Measurements from ENCODE around the gene MCRS1. TPM values are rescaled to one million over a fixed set of nuclear protein-coding genes. Genes with fewer than 3 reads are reported as not detected.
A peak's percentile ranks its signal among the peaks of the same experiment; 100 is the strongest.

The MCRS1 gene
- total RNA-seq, 1 experiment from 2014 or later: 103 TPM

DNA sequence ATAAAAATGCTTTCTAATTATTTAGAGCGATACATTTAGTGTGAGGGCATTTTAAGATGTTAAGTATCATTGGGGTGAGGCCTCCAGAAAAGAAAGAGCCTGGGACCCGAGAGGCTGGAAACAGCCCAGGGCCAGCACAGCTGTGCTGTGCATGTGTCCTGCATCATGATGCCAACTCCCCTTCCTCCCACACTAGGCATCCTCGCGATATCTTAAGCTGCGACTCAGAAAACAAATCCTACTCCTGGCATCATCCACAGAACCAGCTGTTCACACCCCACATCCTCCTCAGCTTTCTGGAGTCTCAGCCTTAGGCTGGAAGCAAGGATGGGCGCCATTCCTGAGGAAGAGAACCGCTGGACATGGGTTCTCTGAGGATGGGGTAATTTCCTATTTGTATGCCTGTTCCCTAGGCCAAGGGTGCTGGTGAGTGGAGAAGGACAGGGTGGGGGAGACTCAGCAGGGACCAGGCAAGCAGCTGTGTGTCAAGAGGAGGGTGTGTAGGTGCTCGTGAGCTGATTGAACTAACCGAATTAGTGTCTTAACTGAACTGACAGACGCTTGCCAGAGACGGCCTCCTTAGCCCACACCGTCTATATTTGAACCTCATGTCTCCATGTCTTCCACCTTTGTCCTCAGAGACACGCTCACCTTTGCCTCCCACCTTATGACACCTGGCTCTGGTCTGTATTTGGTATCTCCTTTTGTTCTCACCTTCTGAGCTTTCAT lies 15.6 kb upstream of the MCRS1 start:
- Histone ChIP-seq H2BK15ac (ENCODE audit: low read depth, low read length) (no peak overlapping the region), H3K18ac (ENCODE audit: insufficient read length, low read depth, low read length) (no peak overlapping the region), H4K5ac (ENCODE audit: insufficient read length, low read depth, low read length) (no peak overlapping the region), H3K14ac (ENCODE audit: insufficient read depth, low read length) (no peak overlapping the region), H3K27me3 (ENCODE audit: insufficient read depth, low read length) (no peaks in the 10 kb centered on the region), H4K91ac (ENCODE audit: insufficient read length, low read depth, low read length) (no peak overlapping the region), H3K79me1 (ENCODE audit: insufficient read depth, low read depth, low read length, poor library complexity, severe bottlenecking) (no peaks in the 10 kb centered on the region), H3K9ac (ENCODE audit: extremely low read depth, insufficient read length, low read length) (no peak overlapping the region), H3K23ac (ENCODE audit: insufficient read length, low read depth, low read length) (no peak overlapping the region), H2BK5ac (ENCODE audit: insufficient read length, low read length) (no peak overlapping the region), H3K4me2 (ENCODE audit: insufficient read depth, insufficient read length, low read length) (no peak overlapping the region), H2AK5ac (ENCODE audit: insufficient read length, low read length) (no peak overlapping the region), H2BK20ac (ENCODE audit: low read depth, low read length, poor library complexity, severe bottlenecking) (no peak overlapping the region), H3K23me2 (ENCODE audit: insufficient read length, low read depth, low read length, poor library complexity, severe bottlenecking) (no peaks in the 10 kb centered on the region), H2BK12ac (ENCODE audit: insufficient read length, low read depth, low read length) (no peak overlapping the region), H3K9me3 (ENCODE audit: control insufficient read depth, low read depth, low read length) (no peaks in the 10 kb centered on the region), H3K4ac (ENCODE audit: low read depth, low read length) (no peak overlapping the region), H2AFZ (ENCODE audit: low read length) (no peak overlapping the region), H4K20me1 (ENCODE audit: control insufficient read depth, insufficient read depth, insufficient read length) (no peaks in the 10 kb centered on the region), H3K27ac (ENCODE audit: insufficient read length, low read depth, low read length) (no peak overlapping the region), H3K4me1 (ENCODE audit: insufficient read depth, low read length) (no peaks in the 10 kb centered on the region), H3T11ph (ENCODE audit: low read length) (no peak overlapping the region), H3K56ac (ENCODE audit: insufficient read length, low read depth, low read length) (no peak overlapping the region), H2BK120ac (ENCODE audit: low read depth, low read length, poor library complexity, severe bottlenecking) (no peak overlapping the region), H3K79me2 (ENCODE audit: insufficient read depth, low read length) (no peaks in the 10 kb centered on the region), H4K8ac (replicated peaks; ENCODE audit: insufficient read length, low read depth, low read length) (no peak overlapping the region)
- WGBS (ENCODE audit: extremely low coverage, insufficient read length, low lambda C conversion rate): no CpG with 5 or more reads among the region's 13 CpGs
- Mint-ChIP-seq H3K9me3 (no peaks in the 10 kb centered on the region), H3K27me3 (ENCODE audit: low read depth) (peaks cover 2% of the 10 kb centered on the region; the same call in 1 of the 2 replicates), H3K4me1 (peaks cover 12% of the 10 kb centered on the region in 2 experiments), H3K36me3 (ENCODE audit: insufficient read depth in 1 of 3, low read depth in 3 of 3) (peaks cover 4 to 15% (median 6%) of the 10 kb centered on the region in 3 experiments; a peak in 4 of 7 replicates), H3K4me3 (no peak overlapping the region; a peak in 1 of 5 replicates), H3K27ac (peak overlapping the region in 1 of 3 experiments; percentile 4; a peak in 3 of 7 replicates)
- no peak for DNase-seq
- TF ChIP-seq, protein P1, sequence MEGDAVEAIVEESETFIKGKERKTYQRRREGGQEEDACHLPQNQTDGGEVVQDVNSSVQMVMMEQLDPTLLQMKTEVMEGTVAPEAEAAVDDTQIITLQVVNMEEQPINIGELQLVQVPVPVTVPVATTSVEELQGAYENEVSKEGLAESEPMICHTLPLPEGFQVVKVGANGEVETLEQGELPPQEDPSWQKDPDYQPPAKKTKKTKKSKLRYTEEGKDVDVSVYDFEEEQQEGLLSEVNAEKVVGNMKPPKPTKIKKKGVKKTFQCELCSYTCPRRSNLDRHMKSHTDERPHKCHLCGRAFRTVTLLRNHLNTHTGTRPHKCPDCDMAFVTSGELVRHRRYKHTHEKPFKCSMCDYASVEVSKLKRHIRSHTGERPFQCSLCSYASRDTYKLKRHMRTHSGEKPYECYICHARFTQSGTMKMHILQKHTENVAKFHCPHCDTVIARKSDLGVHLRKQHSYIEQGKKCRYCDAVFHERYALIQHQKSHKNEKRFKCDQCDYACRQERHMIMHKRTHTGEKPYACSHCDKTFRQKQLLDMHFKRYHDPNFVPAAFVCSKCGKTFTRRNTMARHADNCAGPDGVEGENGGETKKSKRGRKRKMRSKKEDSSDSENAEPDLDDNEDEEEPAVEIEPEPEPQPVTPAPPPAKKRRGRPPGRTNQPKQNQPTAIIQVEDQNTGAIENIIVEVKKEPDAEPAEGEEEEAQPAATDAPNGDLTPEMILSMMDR (conservative IDR thresholded peaks at IDR 0.05): no peak

All from H9 (cell line).